ENCODE data around the gene KCNMB1.

The KCNMB1 gene, protein sequence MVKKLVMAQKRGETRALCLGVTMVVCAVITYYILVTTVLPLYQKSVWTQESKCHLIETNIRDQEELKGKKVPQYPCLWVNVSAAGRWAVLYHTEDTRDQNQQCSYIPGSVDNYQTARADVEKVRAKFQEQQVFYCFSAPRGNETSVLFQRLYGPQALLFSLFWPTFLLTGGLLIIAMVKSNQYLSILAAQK

DNA sequence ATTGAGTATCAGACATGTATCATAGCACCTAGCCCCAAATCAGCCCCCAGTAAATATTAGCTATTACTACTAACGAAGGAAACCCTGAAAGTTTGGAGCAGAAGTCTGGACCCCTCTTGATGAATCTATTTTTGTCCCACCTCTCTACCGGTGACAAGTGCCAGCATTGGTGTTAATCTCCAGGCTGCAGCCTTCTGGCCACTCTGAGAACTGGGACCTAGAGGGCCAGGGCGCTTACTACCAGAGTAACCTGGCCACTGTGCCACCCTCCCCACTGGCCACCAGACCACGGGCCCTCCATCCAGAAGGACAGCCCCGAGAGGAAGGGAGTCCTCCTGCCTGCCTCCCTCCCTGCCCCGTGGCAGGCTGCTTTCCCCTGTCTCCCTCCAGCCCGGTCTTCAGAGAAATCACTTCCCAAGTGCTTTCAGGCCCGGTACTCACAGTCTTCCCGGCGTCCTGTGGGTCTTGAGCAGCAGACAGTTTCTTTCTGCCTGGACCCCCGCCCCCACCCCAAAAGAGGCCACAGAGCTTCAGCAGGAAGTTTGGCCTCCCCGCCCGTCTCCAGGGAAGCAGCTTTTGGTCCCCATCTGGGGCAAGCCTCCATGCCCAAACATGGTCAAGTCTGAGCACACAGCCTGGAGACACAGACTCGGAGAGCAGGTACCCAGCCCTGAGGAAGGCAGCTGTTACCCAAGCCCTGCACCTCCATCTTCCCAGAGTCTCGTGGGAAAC is at the start of gene KCNMB1:
TSS of gene KCNMB1 (minus strand) at position 550 of the 732 bp plus-strand sequence. CDS start 3,920 bp downstream, outside the sequence.
- no peak for DNase-seq

DNA sequence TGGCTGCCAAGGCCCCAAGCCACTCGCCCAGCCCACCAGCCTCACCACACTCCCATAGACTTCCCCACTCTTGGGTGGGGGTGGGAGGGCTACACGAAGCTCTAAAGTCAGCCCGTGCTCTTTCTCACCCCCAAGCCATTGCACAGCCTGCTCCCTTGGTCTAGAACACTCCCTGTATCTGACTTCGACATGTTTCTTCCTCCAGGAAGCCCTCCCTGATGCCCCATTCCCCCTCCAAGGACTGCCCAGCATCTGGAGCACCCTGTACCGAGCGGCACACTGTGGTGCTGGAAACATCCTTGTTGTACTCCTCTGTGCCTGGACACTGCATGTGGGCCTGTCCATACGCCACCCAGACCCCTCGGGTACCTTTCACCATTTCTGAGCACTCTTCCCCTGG is 49.4 kb upstream of the KCNMB1 start:
- DNase-seq: no peak

DNA sequence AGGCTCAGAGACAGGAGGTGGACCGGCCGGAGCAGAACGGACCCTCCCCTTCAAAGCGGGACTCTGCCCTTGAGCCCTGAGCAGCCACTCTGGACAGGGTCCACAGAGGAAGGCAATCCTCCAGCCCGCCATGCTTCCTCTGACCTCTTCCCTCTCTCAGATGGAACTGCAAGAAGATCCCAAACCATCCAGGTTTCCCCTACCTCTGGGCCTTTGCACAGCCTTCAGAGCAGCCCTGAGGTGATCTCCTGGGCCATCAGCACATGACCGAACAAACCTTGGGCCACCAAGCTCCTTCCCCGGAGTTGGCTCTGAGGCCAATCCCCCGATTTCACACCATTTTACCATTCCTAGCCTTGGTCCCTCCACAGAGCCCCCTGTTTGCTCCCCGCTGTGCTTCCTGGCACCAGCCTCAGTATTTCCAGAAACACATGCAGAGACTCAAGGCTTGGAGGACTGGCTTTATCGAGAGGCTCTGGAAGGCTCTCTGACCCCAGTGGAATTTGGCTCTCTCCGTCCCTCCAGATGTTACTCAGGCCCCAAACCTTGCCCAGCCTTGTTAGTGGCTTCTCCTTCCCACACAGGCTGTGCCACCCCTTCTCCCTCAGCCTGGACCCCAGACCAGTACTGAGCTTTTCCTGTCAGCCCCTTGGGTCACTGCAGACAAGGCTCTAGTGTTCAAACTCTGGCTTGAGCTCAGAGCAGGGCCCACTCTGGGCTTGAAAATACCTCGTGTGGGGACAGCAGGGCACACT is 48.6 kb upstream of the KCNMB1 start:
- DNase-seq: no peak

DNA sequence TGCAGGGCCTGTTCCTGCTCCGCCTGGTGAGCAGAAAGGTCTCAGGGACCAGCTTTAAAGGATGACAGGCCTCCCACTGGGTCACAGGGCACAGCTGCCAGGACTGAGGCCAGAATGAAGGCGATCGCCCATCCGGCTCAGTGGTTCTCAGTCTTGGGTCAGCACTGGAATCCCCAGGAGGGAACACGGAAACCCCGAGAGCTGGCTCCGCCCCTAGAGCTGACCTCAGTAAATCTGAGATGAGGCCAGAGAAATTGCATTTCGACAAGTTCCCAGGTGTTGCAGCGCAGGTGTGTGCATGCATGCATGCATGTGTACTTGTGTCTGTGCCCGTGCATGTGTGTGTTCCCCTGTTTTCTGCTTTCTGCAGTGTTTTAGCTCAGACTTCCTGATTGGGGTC is 47.2 kb upstream of the KCNMB1 start:
- DNase-seq: no peak

DNA sequence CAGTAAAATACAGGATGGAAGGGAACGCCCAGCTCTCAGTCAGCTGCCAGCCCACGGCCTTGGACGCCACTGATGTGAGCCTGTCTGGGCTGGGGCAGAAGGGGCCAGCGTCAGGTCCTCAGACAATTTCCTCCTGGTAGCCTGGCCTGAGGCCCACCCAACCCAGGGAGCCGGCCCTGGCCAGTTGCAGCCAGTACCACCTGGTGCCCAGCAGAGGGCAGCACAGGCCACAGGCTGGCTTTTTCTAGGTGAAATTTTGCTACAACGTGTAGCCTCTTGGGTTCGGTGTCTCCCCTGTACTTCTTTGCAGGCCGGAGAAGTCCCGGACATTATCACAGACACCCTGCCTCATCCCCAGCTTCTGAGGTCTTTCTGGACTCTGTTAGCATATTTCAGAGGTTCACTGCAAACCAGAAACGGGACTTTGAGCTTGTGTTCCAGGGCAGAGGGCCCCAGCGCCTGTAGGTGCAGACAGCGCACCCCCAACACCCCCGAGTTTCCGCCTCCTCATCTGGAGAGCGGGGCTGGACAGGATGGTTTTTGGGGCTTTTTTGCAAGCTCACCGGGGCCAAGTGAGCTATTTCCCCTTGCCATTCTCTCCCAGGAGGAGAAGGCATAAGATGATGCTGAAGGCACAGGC is 45.9 kb upstream of the KCNMB1 start:
- DNase-seq: no peak

DNA sequence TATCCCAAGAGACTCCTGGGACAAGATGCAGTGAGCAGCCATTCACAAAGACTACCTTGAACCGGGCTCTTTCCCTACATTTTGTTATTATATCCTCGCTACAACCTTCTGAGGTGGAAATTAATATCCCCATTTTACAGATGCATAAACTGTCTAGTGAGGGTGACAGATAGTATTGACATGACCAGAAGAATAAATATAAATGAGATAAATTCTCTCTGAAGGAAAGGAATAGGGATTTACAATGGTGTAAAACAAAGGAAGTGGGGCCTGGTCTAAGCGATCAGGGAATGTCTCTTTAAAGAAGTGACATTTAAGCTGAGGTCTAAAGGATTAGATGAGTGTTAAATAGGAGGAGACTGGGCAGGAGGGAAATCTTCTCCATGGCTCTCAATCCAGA is 43.5 kb upstream of the KCNMB1 start:
- no peak for DNase-seq

DNA sequence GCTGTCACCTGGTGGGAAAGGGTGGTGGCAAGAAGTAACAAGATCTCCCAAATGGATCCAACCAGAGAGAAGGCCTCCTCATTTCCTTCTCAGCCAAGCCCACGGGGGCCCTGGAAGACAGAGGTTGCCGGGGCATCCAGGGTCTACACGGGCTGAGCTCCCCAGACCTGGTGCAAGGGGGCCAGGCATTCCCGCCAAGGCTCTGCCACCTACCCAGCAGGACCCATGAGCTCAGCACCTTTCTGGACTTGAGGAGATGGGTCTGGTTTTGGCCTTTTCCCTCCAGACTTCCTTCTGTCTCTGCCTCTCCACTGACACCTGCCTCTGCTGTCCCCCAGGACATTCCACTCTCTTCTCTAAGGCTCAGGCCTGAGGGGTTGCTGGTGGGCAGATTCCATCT is 42.4 kb upstream of the KCNMB1 start:
- DNase-seq: no peak

DNA sequence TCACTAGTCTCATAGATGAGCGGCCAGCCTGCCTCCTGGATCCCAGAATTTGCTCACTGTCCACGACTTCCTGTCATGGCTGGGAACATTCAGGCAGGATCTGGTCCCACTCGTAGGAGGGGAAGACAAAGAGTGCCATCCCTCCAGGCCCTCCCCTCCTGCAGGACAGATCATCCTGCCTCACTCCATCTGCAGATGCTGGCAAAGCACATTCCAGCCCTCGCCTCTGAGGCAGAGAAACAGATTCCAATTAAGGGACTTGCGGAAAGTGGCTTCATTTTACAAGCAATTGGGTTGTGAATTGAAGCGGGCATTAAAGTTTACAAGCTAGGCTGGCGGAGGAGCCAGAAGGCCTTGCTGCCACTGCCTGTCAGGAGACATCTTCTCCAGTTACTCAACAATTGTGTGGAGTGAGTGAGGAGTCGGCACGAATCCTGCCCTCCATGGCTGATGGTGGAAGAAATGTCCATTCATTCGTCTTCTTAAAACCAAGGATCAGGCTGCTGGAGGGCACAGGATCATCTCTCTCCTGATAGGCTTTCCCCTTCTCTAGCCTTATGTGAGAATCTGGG is 41.8 kb upstream of the KCNMB1 start:
- no peak for DNase-seq

DNA sequence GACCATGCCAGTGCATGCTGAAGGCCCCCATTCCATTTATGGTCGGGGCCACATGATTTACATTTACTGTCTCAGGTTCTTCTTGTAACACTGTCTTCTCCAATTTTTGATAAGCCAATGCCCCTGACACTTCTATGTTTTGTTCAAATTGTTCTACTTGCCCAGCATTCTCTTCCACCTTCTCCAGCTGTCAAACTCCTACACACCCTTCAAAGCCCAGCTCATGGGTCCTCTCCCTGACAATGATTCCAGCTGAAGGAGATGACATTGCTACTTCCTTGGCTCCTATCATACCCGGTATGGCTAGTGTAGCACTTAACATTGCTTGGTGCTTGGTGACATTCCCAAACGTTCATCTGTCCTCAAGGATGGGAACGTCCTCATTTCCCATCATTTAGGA is 41.1 kb upstream of the KCNMB1 start:
- no peak for DNase-seq

DNA sequence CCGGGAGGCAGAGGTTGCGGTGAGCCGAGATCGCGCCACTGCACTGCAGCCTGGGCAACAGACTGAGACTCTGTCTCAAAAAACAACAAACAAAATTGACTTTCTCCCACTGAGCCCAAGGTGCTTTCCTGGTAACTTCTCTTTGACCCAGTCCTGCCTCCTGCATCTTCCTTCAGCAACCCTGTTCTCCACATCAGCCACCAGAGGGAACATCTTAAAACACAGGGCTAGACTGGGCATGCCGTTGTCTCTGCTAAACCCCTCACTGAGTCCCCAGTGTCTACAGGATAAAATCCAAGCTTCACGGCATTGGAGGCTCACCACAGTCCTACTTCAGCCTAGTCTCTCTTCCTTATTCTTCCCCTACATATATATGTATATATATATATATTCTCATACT is 39.8 kb upstream of the KCNMB1 start:
- no peak for DNase-seq

DNA sequence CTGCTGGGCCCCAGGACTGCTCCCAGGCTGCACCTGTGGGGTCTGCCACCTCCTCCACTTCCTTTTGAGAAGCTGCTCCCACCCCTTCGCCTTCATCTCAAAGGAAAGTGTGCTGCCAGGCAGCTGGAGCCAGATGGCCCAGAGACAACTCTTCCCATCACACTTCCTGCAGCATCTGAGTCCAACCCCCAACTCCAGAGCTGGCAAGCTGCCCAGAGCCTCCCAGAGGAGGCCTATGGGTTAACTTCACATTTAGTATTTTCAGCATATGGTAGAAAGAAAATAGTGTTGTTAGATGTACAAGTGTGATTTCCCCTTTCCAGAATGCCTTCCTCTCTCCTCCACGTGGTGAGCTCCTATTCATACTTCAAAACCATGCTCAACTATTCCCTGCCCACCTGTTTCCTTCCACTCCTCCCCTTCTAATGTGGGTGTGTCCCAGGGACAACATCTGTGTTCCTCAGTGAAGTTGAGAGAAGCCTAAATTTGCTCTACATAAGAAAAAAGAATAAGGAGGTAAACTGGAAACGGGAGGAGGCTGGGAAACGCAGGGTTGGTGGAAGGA is 38.6 kb upstream of the KCNMB1 start:
- DNase-seq: no peak

DNA sequence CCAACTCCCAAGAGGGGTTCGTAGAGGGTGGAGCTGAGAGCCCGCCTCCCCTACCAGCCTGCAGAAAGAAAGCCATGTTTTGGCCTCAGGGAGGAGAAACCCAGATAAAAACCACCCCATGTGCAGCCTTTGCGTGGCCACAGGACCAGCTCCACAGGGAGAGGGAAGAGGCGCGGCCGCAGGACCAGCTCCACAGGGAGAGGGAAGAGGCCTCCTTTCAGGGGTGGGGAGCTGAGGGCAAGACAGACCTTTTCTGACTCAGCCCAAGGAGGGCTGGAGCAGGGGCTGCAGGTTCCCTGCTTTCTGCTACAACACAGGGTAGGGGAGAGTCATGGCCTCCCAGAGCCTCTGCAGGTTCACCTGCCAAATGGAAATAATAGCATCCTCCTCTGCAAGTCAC is 37.6 kb upstream of the KCNMB1 start:
- DNase-seq: no peak

DNA sequence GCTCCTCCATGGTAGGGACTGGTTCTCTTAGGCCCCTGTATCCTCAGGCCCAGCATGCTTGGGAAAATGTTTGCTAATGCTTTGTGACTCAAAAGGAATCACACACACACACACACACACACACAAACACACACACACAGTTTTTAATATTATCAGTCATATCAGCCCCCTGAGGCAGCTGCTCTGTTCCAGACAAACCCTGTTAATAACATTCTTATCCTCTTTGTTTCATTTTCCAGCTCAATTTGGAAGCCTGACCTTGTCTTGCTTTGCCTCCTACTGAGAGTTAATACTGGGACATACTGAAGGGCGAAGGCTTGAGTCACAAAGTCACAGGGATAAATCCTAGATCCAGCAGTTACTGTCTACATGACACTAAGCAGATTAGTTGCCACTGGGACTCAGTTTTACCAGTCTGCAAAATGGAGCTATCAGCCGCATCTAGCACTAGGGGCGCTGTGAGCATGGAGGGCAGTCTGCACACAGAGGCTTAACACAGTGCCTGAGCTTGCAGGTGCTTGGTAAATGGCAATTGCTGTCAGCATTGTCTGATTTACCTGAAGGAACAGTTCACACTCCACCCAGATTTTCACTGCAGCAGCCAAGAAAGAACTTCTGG is 37.1 kb upstream of the KCNMB1 start:
- DNase-seq: no peak

DNA sequence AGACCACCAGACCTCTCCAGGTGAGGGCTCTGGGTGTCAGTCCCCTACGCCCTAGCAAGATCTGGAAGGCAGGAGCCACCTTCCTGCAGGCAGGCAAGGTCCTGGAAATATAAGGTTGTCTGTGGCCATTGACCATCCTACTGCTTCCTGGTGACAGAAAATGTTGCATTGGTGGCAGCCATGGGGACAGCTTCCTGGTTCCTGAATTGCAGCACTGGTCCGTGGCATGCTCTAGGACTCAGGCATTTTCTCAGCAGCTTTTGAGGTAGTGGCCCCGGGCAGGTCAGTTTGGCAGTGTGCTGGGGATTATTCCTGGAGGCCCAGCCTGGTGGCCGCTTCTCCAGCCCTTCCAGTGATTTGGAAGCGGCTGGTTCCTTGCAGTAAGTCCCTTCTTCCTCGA is 36.6 kb upstream of the KCNMB1 start:
- DNase-seq: no peak

DNA sequence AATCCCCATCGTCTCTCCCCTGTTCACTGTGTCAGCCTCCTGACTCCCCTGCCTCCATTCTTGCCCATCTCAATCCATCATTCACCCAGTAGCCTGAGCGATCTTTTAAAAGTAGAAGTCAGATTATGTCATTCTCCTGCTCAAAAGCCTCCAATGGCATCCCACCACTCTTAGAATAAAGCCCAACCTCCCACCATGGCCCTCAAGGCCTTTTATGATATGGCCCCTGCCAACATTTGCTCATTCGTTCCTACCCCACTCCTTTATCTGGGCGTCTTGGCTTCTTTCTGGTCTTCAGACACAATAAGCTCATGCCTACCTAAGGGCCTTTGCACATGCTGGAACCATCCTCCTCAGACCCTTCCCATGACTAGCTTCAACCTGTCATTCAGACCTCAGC is 35.5 kb upstream of the KCNMB1 start:
- no peak for DNase-seq

DNA sequence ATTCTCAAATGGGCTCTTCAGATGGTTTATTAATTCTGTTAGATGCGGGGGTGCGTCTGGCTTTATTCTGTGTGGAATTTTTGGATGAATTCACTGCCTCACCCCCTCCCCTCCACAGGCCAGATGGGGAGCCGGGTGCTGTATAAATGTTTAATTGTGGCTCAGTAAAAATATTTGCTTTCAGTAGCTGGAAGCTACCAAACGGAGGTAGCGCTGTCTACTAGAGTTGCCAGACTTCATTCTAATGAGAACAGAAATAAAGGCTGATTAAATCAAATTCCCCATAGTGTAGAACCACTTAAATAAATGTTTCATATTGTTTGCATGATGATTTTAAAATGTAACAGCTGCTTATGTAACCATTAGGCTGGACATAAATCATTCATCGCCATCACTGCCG is 34.5 kb upstream of the KCNMB1 start:
- DNase-seq: no peak

DNA sequence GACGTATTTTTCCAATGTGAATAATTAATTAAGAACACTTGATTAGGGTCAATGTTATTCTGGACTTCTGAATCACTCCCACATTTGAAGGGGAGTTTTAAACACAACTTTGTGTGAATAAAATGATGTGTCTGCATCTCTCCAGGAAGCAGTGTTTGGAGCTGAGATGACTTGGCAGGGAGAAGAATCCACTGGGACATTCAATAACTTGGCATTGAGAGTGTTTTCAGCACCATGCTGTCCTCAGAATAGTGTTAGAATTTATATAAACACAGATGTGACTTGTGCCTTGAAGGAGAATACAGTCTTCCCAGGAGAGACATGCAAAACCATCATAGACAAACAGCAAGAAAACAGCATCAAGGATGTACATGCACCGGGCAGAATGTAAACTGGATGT is 32.7 kb upstream of the KCNMB1 start:
- no peak for DNase-seq

DNA sequence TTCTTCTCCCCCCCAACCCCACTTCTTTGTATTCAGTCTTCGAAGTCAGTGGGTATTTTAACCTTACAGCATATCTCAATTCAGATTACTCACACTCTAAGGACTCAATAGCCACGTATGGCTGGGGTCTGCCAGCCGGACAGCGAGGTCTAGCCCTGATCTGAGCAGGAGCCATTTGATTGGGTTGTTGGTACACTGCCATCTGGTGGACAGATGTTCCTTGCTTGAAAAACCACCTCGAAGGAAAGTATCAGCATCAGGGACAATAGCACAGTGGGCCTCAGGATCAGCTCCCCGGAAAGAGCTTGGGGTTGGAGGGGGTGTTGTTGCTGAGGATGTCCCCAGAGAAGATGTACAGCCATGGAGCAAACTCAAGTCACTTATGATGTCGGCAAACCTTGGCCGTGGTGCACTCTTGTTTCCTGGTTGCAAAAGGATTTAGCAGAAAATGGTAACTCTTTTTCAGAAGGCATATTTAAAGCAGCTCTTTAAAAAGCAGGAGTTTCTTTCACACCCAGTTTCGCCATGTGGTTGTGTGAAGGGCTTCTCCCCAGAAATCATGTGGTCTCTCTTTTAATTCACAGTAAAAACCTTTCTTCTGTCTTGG is 31.7 kb upstream of the KCNMB1 start:
- no peak for DNase-seq

DNA sequence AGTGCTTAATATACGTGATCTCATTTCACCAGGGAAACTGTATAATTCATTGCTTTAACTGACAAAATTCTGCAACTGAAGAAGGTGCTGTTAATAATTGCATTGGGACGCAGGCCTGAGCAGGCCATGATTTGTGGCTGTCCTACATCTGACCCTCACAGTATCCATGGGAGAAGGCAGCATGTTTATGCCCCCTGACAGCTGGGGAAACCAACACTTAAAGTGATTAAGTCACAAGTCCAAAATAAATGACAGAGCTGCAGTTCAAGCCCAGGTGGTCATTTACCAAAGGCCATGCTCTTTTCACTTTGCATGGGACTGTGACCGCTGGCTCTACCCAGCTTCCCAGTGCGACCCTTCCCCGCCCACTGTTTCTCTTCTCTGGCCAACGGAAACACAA is 30.5 kb upstream of the KCNMB1 start:
- no peak for DNase-seq

DNA sequence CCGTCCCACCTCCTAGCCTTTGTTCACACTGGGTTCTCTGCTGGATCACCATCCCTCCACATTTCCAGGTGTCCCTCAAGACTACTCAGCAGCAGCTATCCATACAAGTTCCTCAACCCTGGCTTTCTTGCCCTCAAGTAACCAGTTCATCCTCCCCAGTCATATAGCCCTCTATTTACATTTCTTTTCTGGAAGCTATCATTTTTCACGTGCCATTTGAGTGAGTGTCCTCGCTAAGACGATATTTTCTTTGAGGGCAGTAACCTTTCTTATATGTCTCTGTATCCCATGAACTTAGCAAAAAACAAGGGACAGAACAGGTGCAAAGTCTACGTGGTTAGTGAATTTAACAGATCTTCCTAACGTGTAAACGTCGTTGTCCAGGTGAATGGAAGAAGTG is 29.6 kb upstream of the KCNMB1 start:
- DNase-seq: no peak

DNA sequence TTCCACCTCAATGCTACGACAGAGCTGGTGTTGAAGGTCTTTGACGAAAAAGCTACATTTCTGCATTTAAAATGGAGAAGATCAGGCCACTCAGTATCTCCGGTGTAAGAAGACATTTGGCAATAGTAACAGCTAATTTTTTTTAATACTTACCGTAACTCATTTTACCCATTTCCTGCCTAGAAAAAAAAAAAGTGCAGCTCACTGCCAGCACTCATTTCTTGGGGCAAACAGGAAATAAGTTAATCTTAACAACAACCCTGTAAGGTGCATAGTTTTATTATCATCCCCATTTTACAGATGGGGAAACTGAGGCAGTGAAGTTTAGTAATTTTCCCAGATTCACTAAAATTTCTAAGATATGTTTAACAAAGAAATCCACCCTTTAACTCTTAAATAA is 27.4 kb upstream of the KCNMB1 start:
- no peak for DNase-seq

DNA sequence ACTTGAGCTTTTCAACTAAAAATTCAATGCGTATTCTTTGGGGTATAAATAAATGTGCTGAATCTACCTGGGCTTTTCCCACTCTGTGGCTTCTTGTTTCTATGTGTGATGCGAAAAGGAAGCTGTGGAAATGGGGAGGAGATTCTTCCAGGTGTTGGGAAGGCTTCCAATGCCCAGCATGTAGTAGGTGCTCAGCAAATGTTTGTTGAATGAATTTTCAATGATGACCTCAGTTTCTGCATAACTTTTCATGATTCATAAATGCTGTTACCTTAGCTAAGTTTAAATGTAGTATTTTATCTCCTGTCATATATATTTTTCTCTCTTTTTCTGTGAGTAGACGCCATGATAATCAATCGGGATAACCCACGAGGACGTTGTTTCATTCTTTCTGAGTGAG is 25.6 kb upstream of the KCNMB1 start:
- DNase-seq: no peak
